Measurements from ENCODE around the gene LYRM4. TPM values are rescaled to one million over a fixed set of nuclear protein-coding genes. Genes with fewer than 3 reads are reported as not detected.

Gene LYRM4
- total RNA-seq, 4 donors from 2014 or later: 6.3 to 13.7 (median 7.8) TPM

GRCh38 chr6:5113096-5113495 lies 147.7 kb downstream of the LYRM4 start:
- Histone ChIP-seq H3K4me1 (no peaks in the 10 kb centered on the region), H3K36me3 (no peaks in the 10 kb centered on the region), H3K9me3 (no peaks in the 10 kb centered on the region), H3K27ac (no peak overlapping the region), H3K4me3 (no peak overlapping the region), H3K27me3 (no peaks in the 10 kb centered on the region)
- DNase-seq: no peak
- TF ChIP-seq CTCF (IDR thresholded peaks at IDR 0.05): no peak
- TF ChIP-seq POLR2A (IDR thresholded peaks at IDR 0.05): no peak

GRCh38 chr6:5112066-5112799 lies 148.5 kb downstream of the LYRM4 start:
- H3K9me3 ChIP-seq: no peaks in the 10 kb centered on the region
- DNase-seq: no peak
- TF ChIP-seq POLR2A (IDR thresholded peaks at IDR 0.05) (no peak), CTCF (IDR thresholded peaks at IDR 0.05) (no peak)
- no peak overlapping the region for H3K27ac ChIP-seq
- no peaks in the 10 kb centered on the region for H3K27me3 ChIP-seq
- H3K4me3 ChIP-seq: no peak overlapping the region
- no peaks in the 10 kb centered on the region for H3K36me3 ChIP-seq
- H3K4me1 ChIP-seq: no peaks in the 10 kb centered on the region

GRCh38 chr6:5111626-5112025 lies 149.1 kb downstream of the LYRM4 start:
- no peaks in the 10 kb centered on the region for H3K27me3 ChIP-seq
- no peaks in the 10 kb centered on the region for H3K36me3 ChIP-seq
- DNase-seq: no peak
- no peaks in the 10 kb centered on the region for H3K4me1 ChIP-seq
- H3K9me3 ChIP-seq: no peaks in the 10 kb centered on the region
- no peak overlapping the region for H3K27ac ChIP-seq
- TF ChIP-seq POLR2A (IDR thresholded peaks at IDR 0.05): no peak
- no peak for TF ChIP-seq CTCF (IDR thresholded peaks at IDR 0.05)
- H3K4me3 ChIP-seq: no peak overlapping the region

GRCh38 chr6:5110246-5110645 lies 150.5 kb downstream of the LYRM4 start:
- H3K9me3 ChIP-seq: no peaks in the 10 kb centered on the region
- no peak overlapping the region for H3K4me3 ChIP-seq
- no peak for DNase-seq
- no peak overlapping the region for H3K27ac ChIP-seq
- H3K4me1 ChIP-seq: no peaks in the 10 kb centered on the region
- no peaks in the 10 kb centered on the region for H3K27me3 ChIP-seq
- H3K36me3 ChIP-seq: no peaks in the 10 kb centered on the region
- TF ChIP-seq POLR2A (IDR thresholded peaks at IDR 0.05) (no peak), CTCF (IDR thresholded peaks at IDR 0.05) (no peak)

- Histone ChIP-seq H3K4me1 (no peaks in the 10 kb centered on the region), H3K36me3 (no peaks in the 10 kb centered on the region), H3K4me3 (no peak overlapping the region), H3K27ac (no peak overlapping the region), H3K9me3 (no peaks in the 10 kb centered on the region), H3K27me3 (no peaks in the 10 kb centered on the region)
- DNase-seq: no peak
- TF ChIP-seq CTCF (IDR thresholded peaks at IDR 0.05) (no peak), POLR2A (IDR thresholded peaks at IDR 0.05) (no peak)
These were observed 151.3 kb downstream of the LYRM4 start for GRCh38 chr6:5109436-5109835.
